ENCODE results near the gene CATSPER2. TPM values are rescaled to one million over a fixed set of nuclear protein-coding genes. Genes with fewer than 3 reads are reported as not detected.
A peak's percentile ranks its signal among the peaks of the same experiment; 100 is the strongest.
"Not testable (repeated sequence)": the region's sequence is repeated elsewhere in the genome, so short reads cannot be mapped to it uniquely, and the experiment has no call there.

Gene CATSPER2
- total RNA-seq (2014; rRNA removed; shearing (Covaris generic)): 0.47 and 0.60 TPM in 2 replicates

DNA sequence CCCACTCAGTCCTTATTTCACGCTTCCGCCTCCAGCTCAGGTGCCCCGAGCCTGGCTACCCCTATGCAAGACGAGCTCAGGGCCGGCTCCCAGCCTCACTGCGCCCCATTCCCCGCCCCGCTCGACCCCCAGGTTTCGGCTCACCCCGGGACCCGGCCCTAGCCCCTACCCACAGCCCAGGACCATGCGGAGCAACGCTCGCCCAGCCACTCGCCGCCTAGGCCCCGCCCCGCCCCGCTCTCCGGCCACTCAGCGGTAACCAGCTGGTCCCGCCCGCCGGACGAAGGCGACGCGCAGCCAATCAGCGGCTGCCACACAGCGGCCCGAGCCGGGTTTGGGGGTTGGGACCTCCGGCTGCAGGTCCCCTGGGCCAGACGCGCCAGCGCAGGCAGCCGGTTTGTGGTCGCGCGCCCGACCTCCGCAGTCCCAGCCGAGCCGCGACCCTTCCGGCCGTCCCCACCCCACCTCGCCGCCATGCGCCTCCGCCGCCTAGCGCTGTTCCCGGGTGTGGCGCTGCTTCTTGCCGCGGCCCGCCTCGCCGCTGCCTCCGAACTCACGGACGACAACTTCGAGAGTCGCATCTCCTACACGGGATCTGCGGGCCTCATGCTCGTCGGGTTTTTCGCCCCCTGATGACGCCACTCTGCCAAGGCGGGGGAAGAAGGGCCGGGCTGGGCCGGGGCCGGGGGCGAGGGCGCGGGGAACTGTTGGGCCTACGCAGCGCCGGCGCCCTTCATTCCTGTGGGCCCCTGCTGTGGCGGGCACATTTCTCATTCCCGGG is at the start of gene CATSPER2:
TSS of gene CATSPER2 (minus strand) at position 196 of the 781 bp plus-strand sequence. CDS start 783 bp downstream, outside the sequence.
- DNase-seq (ENCODE audit: low spot score): no peak

DNA sequence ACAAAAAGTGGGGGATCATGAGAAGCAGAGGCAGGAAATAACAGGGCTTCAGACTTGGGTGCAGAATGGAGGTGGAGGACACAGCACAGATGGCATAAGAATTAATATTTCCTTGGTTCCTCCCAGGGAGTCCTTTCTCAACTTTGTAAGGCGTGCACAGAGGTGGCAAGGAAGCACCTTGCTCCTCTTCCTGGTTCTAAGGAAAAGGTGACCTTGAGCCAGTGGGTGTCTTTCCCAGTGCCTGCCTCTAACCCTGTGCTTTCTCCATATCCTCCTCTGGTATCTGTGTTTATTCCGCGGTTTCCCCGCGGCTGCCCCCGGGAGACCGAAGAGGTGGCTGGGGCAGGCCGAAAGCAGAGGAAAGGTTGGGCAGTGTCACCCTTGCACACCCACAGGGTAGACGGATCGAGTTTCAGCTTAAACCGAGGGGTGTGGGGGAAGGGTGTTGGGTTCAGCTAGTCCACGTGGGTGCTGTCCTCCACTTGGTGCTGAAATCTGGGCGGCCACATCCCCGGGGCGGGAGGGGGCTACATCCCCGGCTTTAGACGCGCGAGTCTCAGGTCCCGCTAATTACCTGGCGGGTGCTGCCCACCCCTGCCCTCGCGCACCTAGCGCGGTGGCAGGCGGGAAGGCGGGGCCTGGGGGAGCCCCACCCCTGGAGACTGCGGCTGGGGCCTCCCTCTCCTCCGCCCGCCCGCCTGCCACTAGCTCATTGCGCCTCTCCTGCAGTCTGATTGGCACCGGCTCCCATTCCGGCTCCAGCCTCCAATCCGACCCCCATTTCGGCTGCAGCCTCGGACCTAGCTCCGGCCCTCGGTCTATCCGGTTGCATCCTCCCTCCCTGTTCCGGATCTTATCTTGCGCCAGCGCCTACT is 44.7 kb upstream of the CATSPER2 start, which contains the start of gene CKMT1A:
TSS of gene CKMT1A (plus strand) at position 712 of the 875 bp plus-strand sequence. CDS start 192 bp downstream, outside the sequence.
- not testable (repeated sequence) for DNase-seq (ENCODE audit: low spot score)

DNA sequence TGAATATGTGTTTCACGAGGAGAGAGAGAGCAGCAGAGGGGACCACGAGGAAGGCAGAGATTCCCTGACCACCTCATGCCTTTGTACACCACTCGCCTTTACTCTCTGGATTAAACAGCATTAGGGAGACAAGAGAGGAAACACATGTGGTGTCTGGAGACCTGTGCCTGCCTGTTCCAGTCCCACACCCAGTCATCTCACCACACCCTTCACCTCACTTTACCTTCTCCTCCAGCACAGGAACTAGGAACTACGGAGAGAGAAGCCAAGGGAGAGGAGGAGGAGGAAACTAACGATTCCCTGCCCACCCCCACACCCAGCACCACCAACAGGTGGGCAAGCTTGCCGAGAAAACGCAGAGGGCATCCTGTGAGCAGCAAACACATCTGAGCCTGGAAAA is 44.0 kb upstream of the CATSPER2 start:
- not testable (repeated sequence) for DNase-seq (ENCODE audit: low spot score)

DNA sequence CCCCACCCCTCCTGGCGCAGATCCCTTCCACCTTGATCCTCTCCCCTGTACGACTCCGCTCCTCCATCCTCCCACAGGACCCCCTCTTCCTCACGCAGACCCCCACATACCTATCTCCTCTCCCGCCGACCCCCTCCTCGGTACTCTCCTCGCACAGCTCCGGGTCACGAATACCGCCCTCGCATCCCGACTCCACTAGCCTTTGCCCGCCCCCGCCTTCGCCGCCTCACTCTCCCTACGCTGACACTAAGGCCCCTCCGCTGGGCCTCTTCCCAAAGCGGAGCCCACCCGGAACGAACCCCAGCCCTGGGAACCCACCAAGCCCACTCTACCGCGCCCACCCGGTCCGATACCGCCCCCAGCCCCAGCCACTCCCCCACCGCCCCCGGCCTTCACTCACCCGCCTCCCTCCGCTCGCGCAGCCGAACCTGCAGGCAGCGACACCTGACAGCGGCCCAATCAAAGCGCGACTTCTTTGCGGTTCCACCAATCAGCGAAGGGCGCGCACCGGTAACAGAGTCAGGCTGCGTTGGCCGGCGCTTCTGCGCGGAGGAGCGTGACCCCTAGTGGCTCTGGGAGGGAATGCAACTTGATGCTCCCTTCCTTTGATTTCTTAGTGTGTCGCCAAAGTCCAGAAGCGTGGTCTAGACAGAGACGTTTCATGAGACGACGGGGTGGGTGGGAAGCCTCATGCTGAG is 41.1 kb upstream of the CATSPER2 start:
- not testable (repeated sequence) for DNase-seq (ENCODE audit: low spot score)

DNA sequence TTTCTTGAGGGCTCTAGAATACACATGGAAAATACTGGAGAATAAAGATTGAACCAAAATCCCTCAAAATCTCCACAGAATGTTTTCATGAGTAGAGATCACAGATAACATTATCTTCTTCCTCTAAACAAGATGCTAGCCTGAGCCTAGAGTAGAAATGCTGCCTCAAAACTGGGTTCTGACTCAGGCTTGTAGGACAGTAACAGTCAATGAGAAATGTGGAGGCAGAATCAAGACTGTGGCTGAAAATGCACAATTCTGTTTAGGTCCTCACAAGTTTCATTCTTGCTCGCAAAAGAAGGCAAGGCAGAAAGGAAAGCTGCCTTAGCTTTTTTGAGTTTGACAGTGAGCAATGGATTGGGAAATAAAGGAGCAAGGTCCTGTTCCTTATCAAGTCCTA is 25.5 kb upstream of the CATSPER2 start:
- not testable (repeated sequence) for DNase-seq (ENCODE audit: low spot score)

DNA sequence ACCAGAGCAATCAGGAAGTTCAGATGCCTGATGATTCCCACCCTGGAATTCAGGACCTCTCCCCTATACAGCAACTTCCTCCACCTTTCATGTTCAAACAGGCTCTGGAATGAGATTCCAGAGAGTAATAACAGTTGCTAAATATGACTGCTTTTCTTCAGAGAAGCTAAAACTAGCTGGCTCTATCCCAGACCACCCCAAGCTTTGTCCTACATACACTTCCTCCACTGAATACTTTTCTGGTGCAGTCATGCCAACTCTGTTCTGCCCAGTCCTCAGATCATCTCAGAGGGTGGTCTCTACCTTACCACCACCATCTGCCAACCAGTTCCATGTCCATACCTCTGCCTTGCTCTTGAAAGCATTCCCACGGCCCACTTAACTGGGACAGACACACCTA is 17.5 kb upstream of the CATSPER2 start:
- DNase-seq (ENCODE audit: low spot score): not testable (repeated sequence)

DNA sequence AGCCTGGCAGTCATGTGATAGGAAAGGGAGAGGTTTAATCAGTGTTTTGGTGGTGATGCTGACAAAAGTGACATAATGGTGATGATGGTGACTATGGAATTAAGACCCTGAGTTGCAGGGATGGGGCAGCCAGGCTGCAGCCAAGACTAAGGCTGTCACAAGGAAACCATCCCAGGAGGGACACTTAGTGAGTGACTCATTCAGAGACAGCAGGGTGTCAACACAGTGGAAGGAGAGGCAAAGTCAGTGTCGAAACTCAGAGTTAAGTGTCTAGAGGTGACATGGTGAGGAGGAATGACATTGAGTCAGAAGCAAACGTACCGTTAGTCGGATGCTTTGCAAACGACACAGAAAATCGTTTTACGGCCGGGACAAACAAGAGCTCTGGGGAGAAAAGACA is 14.7 kb upstream of the CATSPER2 start:
- not testable (repeated sequence) for DNase-seq (ENCODE audit: low spot score)

DNA sequence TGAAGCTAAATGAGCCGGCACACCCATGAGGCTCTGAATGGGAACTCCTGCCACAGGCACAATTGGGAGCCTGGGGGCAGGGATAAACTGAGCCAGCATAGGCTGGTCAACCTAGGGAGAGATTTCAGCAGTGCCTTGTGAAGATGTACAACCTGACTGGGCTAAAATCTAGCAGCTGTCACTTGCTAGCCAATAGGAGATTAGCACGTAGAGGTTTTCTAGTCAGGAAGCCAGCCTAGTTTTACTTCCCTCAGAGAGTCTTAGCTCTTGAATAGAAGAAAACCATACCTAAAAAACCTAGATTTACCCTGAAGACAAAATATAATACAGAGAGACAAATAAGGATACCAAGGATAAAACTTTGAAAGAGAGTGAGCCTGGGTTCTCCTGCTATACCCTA is 13.6 kb upstream of the CATSPER2 start:
- DNase-seq (ENCODE audit: low spot score): not testable (repeated sequence)

DNA sequence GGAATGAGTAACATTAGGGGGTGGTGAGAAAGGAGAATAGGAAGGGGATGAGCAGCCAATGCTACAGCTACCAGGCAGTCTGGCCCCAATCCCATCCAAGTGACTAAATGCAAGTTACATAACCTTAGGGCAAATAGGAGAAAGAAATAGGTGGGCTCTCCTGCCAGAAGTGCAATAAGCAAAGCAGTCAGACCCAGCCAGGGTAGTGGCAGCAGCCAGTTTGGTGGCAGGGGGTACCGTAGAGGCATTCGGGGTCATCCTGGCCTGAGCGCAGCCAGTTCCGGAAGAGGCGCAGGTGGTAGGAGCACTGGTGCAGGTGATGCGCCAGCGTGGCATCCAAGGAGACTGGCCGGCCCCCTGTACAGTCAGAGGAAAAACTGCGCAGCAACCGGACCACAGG is 11.1 kb upstream of the CATSPER2 start:
- DNase-seq (ENCODE audit: low spot score): not testable (repeated sequence)

DNA sequence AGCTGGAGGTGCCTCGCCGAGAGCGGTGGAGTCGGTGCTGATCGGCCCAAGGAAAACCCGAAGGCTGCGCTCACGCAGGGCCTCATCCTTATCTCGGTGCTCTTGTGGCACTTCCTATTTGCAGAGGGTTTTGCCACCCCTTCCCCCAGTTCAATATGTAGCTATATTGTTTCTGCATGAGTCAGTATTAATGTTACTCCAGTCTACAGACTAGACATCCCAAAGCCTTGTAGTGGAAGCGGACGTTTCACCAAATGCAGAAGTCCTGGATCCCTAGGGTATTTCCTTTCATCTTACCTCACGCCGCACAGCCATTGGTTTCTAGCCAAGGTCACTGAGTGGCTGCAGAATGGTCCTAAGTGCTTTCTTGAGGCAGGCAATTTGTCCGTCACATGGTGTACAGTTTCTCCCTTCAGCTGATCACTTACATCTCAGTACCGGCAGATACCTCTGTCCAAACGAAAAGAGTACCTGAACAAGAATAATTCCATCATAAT is 834 bp upstream of the CATSPER2 start:
- not testable (repeated sequence) for DNase-seq (ENCODE audit: low spot score)

DNA sequence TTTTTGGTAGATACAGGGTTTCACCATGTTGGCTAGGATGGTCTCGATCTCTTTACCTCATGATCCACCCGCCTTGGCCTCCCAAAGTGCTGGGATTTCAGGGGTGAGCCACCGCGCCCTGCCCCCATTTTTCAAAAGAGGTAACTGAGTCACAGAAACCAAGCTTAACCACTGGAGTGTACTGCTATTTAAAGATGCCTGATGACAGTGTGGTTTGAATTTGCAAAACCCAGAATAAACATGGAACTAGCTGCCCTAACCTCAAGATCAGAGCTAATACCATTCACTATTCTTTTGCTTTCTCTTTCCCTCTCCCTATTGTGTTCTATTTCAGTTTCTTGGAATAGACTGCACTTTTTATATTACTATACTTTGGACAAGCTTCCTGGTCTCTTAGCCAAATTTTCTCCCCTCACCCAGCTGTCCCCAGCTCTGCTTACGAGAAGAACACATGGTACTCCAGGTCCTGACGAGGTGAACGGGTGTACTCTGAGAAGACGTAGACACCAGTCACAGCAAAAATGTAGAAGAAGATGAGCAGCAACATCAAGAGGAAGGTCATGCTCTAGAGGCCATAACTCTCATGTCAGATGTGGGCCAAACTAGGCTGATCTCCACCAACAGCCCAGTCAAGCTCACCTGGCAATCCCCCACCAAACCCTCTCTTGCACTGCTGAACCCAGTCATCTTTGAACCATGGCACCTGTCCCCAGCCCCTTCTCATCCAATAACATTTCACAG is 10.0 kb downstream of the CATSPER2 start:
- not testable (repeated sequence) for DNase-seq (ENCODE audit: low spot score)

DNA sequence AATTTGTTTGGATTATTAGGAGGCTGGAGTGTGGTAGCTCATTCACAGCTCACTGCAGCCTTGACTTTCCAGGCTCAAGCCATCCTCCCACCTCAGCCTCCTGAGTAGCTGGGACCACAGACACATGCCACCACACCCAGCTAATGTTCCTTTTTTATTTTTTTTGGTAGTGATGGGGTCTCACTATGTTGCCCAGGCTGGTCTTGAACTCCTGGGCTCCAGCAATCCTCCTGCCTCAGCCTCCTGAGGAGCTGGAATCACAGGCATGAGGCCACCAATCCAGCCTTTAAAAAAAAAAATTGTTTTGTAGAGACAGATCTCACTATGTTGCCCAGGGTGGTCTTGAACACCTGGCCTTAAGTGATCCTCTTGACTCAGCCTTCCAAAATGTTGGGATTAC is 21.7 kb downstream of the CATSPER2 start:
- not testable (repeated sequence) for DNase-seq (ENCODE audit: low spot score)

DNA sequence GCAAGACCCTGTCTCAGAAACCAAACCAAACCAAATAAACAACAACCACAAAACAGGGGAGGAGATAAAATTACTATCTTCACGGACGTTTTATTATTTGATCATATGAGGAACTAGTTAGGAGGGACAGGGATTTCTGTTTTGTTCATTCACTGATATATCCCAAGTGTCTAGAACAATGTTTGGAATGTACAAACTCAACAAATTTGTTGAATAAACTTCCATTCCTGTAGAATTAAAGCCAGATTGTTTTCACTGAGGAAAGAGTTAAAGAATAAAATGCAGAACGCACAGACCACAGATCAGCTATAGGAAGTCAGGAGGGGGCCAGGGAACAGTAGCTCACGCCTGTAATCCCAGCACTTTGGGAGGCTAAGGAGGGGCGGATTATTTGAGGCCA is 23.5 kb downstream of the CATSPER2 start:
- DNase-seq (ENCODE audit: low spot score): no peak

DNA sequence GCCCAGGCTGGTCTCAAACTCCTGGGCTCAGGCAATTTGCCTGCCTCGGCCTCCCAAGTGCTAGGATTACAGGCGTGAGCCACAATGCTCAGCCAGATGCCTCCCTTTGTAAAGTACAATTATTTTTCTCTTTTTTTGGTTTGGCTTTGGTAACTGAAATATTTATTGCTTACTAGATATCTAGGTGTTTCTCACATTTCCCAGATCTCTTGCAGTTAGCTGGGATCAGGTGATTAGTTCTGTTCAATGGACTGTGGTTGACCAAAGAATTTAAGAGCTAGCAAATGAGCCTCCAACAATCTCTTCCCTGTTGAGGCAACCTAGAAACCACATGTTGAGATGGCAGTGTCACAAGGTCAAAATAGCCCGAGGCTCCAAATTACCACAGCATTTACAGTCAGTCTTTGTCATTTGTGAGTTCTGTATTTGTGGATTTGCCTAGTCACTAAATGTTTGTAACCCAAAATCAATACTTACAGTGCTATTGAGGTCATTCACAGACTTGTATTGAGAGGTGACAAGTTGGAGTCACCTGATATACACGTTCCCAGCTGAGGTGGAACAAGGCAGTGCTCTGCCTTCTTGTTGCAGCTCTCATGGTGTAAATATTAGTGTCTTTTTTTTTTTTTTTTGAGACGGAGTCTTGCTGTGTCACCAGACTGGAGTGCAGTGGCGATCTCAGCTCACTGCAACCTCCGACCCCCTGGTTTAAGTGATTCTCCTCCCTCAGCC is 26.4 kb downstream of the CATSPER2 start:
- DNase-seq (ENCODE audit: low spot score): peak; percentile 45

DNA sequence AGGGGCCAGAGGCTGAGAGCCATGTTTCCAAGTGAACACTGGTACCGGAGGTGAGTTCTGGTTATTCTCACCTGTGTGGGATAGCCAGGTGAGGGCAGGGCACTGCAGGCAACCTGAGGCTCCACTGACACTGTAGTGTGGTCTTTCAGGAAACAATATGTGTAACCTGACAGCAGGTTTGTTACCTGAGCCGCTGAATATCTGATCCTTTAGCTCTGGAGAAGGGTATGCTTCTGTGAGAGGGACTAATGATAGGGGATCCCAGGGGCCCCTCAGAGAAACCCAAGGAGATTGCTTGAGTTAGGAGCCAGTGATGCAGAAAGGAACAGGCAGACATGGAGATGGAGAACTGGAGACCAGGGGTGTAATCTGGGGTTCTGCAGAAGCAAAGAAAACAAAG is 29.9 kb downstream of the CATSPER2 start, which contains the start of gene STRC:
TSS of gene STRC (minus strand) at position 101 of the 400 bp plus-strand sequence. CDS start at position 23, 78 bp downstream.
- DNase-seq (ENCODE audit: low spot score): not testable (repeated sequence)

DNA sequence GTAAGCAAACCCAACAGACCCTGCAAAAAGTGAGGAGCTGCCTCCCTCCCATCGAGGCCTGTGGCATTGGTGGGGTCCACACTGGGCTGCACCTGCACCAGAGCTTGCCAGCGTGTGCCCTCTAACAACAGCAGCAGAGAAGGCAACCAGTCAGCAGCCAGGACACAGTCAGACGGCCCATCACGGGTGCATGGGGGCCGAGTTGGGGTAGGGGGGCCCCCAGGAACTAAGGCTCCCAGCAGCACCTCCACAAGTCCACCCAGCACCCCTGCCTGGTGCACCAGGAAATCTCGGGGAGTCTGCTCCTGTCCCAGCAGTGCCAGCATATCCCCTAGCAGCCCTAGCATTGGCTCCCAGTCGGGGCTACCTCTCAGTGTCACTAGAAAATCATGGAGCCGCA is 30.9 kb downstream of the CATSPER2 start:
- not testable (repeated sequence) for DNase-seq (ENCODE audit: low spot score)

DNA sequence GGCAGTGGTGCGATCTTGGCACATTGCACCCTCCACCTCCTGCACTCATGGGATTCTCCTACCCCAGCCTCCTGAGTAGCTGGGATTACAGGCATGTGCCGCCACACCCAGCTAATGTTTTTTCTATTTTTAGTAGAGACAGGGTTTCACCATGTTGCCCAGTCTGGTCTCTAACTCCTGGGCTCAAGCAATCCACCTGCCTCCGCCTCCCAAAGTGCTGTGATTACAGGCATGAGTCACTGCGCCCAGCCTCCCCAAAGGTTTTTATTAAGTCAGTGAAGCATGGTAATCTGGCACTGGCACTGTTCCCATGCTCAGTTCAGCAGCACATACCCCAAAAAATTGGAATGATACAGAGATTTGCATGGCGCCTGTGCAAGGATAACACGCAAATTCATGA is 46.4 kb downstream of the CATSPER2 start:
- peak; percentile 73 for DNase-seq (ENCODE audit: low spot score)

DNA sequence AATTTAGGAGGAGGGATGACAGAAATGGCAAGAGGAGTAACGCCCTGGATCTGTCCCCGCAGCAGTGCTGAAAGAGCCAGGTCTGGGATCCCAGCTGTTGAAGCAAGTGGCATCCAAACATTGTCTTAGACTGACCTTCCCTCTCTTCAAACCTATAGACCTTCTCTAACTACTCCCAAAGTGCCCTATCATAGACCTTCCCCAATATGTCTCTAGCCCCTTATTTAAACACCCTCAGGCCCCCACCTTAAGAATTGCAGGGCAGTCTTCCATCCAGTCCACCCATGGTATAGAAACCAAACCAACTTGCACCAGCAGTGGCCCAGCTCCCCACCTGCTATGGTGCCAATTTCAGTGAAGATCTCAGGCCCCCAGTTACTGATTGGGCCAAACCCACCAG is 48.4 kb downstream of the CATSPER2 start:
- not testable (repeated sequence) for DNase-seq (ENCODE audit: low spot score)

DNA sequence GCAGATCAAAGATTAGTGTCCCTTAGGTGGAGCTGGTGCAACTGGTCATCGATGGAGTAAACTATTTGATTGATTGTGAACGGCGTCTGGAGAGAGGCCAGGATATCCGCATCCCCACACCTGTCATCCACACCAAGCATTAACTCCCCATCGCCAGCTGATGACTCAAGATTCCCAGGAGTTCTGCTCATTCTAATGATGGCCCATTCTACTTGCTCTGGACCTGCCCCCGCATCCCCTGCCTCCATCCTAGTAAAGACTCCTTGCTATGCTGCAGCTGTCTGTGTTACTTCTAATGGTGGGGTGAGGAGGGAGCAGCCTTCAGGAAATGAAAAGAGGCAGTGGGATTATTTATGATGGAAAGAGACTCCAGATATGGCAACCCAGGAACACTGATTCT is 49.5 kb downstream of the CATSPER2 start:
- DNase-seq (ENCODE audit: low spot score): not testable (repeated sequence)

Data from A172 (cell line).